Loucy (cell line): ENCODE results near the gene LGALS1.

Source experiments
- CTCF ChIP-seq: fragments of 200-600 bp; sonication (generic); conservative IDR thresholded peaks from 2 replicates; pipeline ENCODE4 v1.5.1; 2014; ENCODE audit warnings: mild to moderate bottlenecking, antibody characterized with exemption, low read length
- EZH2phosphoT487 ChIP-seq: fragments of 200-600 bp; IDR thresholded peaks from 2 replicates; pipeline ENCODE4 v1.6.1; 2018; ENCODE audit warnings: antibody characterized with exemption, mild to moderate bottlenecking, moderate library complexity, borderline replicate concordance

DNA sequence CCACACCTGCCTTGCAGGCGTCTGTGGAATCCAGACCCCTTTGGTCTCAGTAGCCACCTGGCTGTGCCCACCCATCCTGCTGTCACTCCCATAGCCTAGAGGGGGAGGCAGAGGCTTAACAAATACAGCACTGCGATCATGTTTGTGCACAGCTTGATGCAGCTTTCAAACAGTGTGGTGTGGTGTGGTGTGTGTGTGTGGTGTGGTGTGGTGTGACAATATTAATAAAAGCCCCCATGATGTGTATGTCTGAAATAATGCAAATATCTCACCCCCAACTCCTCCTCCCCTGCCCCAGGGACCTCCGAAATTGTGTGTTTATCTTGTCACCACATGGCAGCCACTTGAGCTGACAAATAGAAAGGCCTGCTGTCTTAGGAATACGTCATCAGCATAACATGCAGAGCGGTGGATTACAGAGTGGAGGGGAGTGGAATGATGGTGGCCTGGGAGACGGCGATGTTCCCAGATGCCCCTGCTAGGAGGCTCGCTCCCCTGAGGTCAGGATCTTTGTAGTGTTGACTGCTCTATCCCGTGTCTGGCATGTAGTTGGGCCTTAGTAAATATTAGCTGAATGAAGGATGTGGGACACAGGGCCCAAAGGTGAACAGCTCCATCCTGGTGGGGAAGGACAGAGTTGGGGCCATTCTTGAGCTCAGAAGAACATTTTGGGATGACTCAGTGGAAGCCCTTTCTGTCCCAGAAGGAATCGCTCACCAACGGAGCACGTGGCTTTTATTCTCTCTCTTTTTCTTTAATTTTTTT is 14.1 kb upstream of the LGALS1 start:
- peak; percentile 84 for TF ChIP-seq CTCF
- TF ChIP-seq EZH2phosphoT487, result no peak
